Memory B cell (primary cell): ENCODE measurements around the gene GRIK2.

ENCODE experiments used
- ATAC-seq: fragments of 150-1000 bp; cut with Tn5 transposase; 2 replicates; pipeline ENCODE4 v1.10.0; 2021; ENCODE audit warnings: low read depth, mild to moderate bottlenecking, moderate library complexity
- DNase-seq, 2 donors: peaks; one replicate each; pipeline ENCODE4 v3.0.0; 2022; ENCODE audit warnings: low spot score in 2 of 2
- H3K27ac Mint-ChIP-seq: one replicate; pipeline ENCODE4 v1.8.0; 2022; ENCODE audit warnings: mild to moderate bottlenecking, moderate library complexity, mixed read lengths
- H3K27me3 Mint-ChIP-seq: one replicate; pipeline ENCODE4 v1.8.0; 2022; ENCODE audit warnings: mixed read lengths
- H3K36me3 Mint-ChIP-seq: one replicate; pipeline ENCODE4 v1.8.0; 2022; ENCODE audit warnings: mild to moderate bottlenecking, mixed read lengths
- H3K4me1 Mint-ChIP-seq: one replicate; pipeline ENCODE4 v1.8.0; 2022; ENCODE audit warnings: mixed read lengths
- H3K4me3 Mint-ChIP-seq: one replicate; pipeline ENCODE4 v1.8.0; 2022; ENCODE audit warnings: mild to moderate bottlenecking, moderate library complexity, mixed read lengths
- H3K9me3 Mint-ChIP-seq: one replicate; pipeline ENCODE4 v1.8.0; 2022; ENCODE audit warnings: mixed read lengths

Gene GRIK2

GRCh38 chr6:101513181-101513580, 119.7 kb downstream of the GRIK2 start:
- H3K4me3 Mint-ChIP-seq, result no peak overlapping the region
- H3K36me3 Mint-ChIP-seq, result no peaks in the 10 kb centered on the region
- no peak for DNase-seq
- H3K27ac Mint-ChIP-seq, result no peak overlapping the region
- no peaks in the 10 kb centered on the region for H3K4me1 Mint-ChIP-seq
- ATAC-seq, result no peak
- no peaks in the 10 kb centered on the region for H3K27me3 Mint-ChIP-seq
- peaks cover 5% of the 10 kb centered on the region for H3K9me3 Mint-ChIP-seq

GRCh38 chr6:101516578-101516977, 123.1 kb downstream of the GRIK2 start:
- Mint-ChIP-seq H3K36me3 (no peaks in the 10 kb centered on the region), H3K4me3 (no peak overlapping the region), H3K27me3 (no peaks in the 10 kb centered on the region), H3K9me3 (peaks cover 4% of the 10 kb centered on the region), H3K4me1 (no peaks in the 10 kb centered on the region), H3K27ac (no peak overlapping the region)
- ATAC-seq, result no peak
- no peak for DNase-seq

GRCh38 chr6:101517632-101518031, 124.1 kb downstream of the GRIK2 start:
- Mint-ChIP-seq H3K9me3 (peaks cover 5% of the 10 kb centered on the region), H3K27ac (no peak overlapping the region), H3K36me3 (no peaks in the 10 kb centered on the region), H3K4me1 (no peaks in the 10 kb centered on the region), H3K4me3 (no peak overlapping the region), H3K27me3 (no peaks in the 10 kb centered on the region)
- no peak for ATAC-seq
- no peak for DNase-seq

DNA sequence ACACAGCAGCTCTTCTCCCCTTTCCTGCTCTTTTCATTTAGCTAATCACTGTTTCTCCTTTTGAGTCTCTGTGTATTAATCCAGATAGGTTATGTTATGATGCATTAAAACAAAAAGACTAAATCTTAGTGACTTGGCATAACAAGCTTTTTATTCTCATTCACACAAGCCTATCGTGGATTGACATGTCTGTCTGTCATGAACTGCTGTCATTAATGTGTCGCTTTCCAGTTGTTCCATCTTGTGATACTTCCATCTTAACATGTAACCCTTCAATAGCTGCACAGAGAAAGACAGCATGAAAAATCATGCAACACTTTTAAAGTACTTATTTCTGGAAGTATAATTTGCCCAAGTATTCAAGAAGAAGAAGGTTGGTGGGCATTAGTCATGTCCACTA, 128.7 kb downstream of the GRIK2 start:
- H3K27ac Mint-ChIP-seq, result no peak overlapping the region
- H3K4me1 Mint-ChIP-seq, result no peaks in the 10 kb centered on the region
- peaks cover 1% of the 10 kb centered on the region for H3K9me3 Mint-ChIP-seq
- no peaks in the 10 kb centered on the region for H3K27me3 Mint-ChIP-seq
- no peaks in the 10 kb centered on the region for H3K36me3 Mint-ChIP-seq
- DNase-seq (no peak), ATAC-seq (no peak)
- H3K4me3 Mint-ChIP-seq, result no peak overlapping the region

- Mint-ChIP-seq H3K4me3 (no peak overlapping the region), H3K27ac (no peak overlapping the region), H3K36me3 (no peaks in the 10 kb centered on the region), H3K4me1 (no peaks in the 10 kb centered on the region), H3K27me3 (no peaks in the 10 kb centered on the region), H3K9me3 (peaks cover 2% of the 10 kb centered on the region)
- no peak for DNase-seq
- ATAC-seq, result no peak
Measured at GRCh38 chr6:101527467-101527866, 134.0 kb downstream of the GRIK2 start.

GRCh38 chr6:101528801-101529200, 135.3 kb downstream of the GRIK2 start:
- no peaks in the 10 kb centered on the region for H3K4me1 Mint-ChIP-seq
- no peaks in the 10 kb centered on the region for H3K36me3 Mint-ChIP-seq
- H3K27me3 Mint-ChIP-seq, result no peaks in the 10 kb centered on the region
- DNase-seq (no peak), ATAC-seq (no peak)
- no peak overlapping the region for H3K27ac Mint-ChIP-seq
- H3K9me3 Mint-ChIP-seq, result peaks cover 2% of the 10 kb centered on the region
- no peak overlapping the region for H3K4me3 Mint-ChIP-seq

GRCh38 chr6:101531538-101531937, 138.0 kb downstream of the GRIK2 start:
- Mint-ChIP-seq H3K27me3 (no peaks in the 10 kb centered on the region), H3K36me3 (no peaks in the 10 kb centered on the region), H3K4me3 (no peak overlapping the region), H3K27ac (no peak overlapping the region), H3K4me1 (no peaks in the 10 kb centered on the region), H3K9me3 (peaks cover 2% of the 10 kb centered on the region)
- no peak for ATAC-seq
- DNase-seq, result no peak

- DNase-seq (no peak), ATAC-seq (no peak)
- no peaks in the 10 kb centered on the region for H3K36me3 Mint-ChIP-seq
- peaks cover 4% of the 10 kb centered on the region for H3K9me3 Mint-ChIP-seq
- no peaks in the 10 kb centered on the region for H3K4me1 Mint-ChIP-seq
- H3K27me3 Mint-ChIP-seq, result no peaks in the 10 kb centered on the region
- no peak overlapping the region for H3K27ac Mint-ChIP-seq
- H3K4me3 Mint-ChIP-seq, result no peak overlapping the region
Measured at GRCh38 chr6:101534386-101534785, 140.9 kb downstream of the GRIK2 start.

- no peak overlapping the region for H3K27ac Mint-ChIP-seq
- no peak overlapping the region for H3K4me3 Mint-ChIP-seq
- H3K9me3 Mint-ChIP-seq, result peaks cover 4% of the 10 kb centered on the region
- no peaks in the 10 kb centered on the region for H3K27me3 Mint-ChIP-seq
- H3K4me1 Mint-ChIP-seq, result no peaks in the 10 kb centered on the region
- DNase-seq (no peak), ATAC-seq (no peak)
- no peaks in the 10 kb centered on the region for H3K36me3 Mint-ChIP-seq
Measured at GRCh38 chr6:101534821-101535220, 141.3 kb downstream of the GRIK2 start.

DNA sequence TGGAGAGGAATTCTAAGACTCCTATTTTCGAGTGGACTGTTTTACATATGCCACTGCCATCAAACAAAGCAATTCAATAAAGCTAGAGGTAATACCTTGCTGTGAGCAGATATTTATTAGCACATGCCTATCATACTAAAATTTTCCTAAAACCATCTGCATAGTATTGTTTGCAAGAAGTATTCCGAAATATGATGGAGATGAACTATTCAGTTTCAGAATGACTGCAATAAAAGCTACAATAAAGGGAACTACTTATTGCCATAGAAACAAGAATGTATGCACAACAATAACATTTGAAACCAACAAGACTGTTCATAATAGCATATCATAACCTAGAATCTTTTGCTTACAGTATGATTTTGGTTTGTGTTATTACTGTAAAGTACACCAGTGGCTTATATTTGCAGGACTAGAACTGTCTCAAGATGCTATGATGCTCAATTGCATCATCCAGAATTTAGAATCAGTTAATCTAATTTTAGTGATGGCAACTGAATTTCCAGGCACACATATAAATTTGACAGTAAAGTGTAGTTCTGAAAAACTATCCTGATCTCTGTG, 144.3 kb downstream of the GRIK2 start:
- Mint-ChIP-seq H3K4me1 (no peaks in the 10 kb centered on the region), H3K36me3 (no peaks in the 10 kb centered on the region), H3K27me3 (no peaks in the 10 kb centered on the region), H3K9me3 (peaks cover 4% of the 10 kb centered on the region), H3K4me3 (no peak overlapping the region), H3K27ac (no peak overlapping the region)
- DNase-seq (no peak), ATAC-seq (no peak)

GRCh38 chr6:101539510-101540245, 146.2 kb downstream of the GRIK2 start:
- no peak for DNase-seq
- Mint-ChIP-seq H3K27me3 (no peaks in the 10 kb centered on the region), H3K36me3 (no peaks in the 10 kb centered on the region), H3K4me3 (no peak overlapping the region), H3K27ac (no peak overlapping the region), H3K9me3 (peaks cover 4% of the 10 kb centered on the region), H3K4me1 (no peaks in the 10 kb centered on the region)
- no peak for ATAC-seq

- Mint-ChIP-seq H3K4me1 (no peaks in the 10 kb centered on the region), H3K9me3 (peaks cover 4% of the 10 kb centered on the region), H3K4me3 (no peak overlapping the region), H3K36me3 (no peaks in the 10 kb centered on the region), H3K27me3 (no peaks in the 10 kb centered on the region), H3K27ac (no peak overlapping the region)
- no peak for ATAC-seq
- DNase-seq, result no peak
Measured at GRCh38 chr6:101541894-101542293, 148.4 kb downstream of the GRIK2 start.

- ATAC-seq, result no peak
- DNase-seq, result no peak
- Mint-ChIP-seq H3K4me1 (no peaks in the 10 kb centered on the region), H3K36me3 (no peaks in the 10 kb centered on the region), H3K9me3 (peaks cover 3% of the 10 kb centered on the region), H3K4me3 (no peak overlapping the region), H3K27me3 (no peaks in the 10 kb centered on the region), H3K27ac (no peak overlapping the region)
Measured at GRCh38 chr6:101543796-101544195, 150.3 kb downstream of the GRIK2 start.

GRCh38 chr6:101544286-101544685, 150.8 kb downstream of the GRIK2 start:
- H3K4me1 Mint-ChIP-seq, result no peaks in the 10 kb centered on the region
- H3K9me3 Mint-ChIP-seq, result peaks cover 3% of the 10 kb centered on the region
- ATAC-seq (no peak), DNase-seq (no peak)
- no peaks in the 10 kb centered on the region for H3K27me3 Mint-ChIP-seq
- no peaks in the 10 kb centered on the region for H3K36me3 Mint-ChIP-seq
- no peak overlapping the region for H3K4me3 Mint-ChIP-seq
- no peak overlapping the region for H3K27ac Mint-ChIP-seq

DNA sequence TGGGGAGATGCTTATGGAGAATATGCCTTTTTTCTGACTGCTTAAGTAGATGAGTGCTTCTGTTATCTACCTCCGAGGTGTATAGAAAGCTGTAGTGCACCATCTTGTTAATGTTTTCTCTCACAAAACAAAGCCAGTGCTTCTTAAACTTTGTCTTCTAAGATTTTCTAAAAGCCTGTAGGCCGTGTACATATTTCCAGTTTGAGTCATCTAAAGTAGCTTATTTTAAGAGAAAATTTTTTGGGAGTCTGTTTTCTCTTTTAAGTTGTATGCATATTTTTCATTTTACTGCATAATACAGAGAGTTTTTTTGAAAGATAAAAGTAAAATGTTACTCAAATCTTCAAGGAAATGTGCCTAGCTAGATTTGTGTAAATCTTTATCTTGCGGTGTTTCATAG, 151.7 kb downstream of the GRIK2 start:
- Mint-ChIP-seq H3K27ac (no peak overlapping the region), H3K4me1 (no peaks in the 10 kb centered on the region), H3K4me3 (no peak overlapping the region), H3K27me3 (no peaks in the 10 kb centered on the region), H3K9me3 (peaks cover 3% of the 10 kb centered on the region), H3K36me3 (no peaks in the 10 kb centered on the region)
- ATAC-seq (no peak), DNase-seq (no peak)
